OCI-LY7 (cell line): Measurements from ENCODE around the gene ACOT11. TPM values are rescaled to one million over a fixed set of nuclear protein-coding genes. Genes with fewer than 3 reads are reported as not detected.

Experiments used
- BruUV-seq: library from RNA; stranded (reverse); fragments of 400-500 nt; replicated peaks from 2 replicates; lab custom pipeline; 2021; lab: Mats Ljungman, UMichigan
- CTCF ChIA-PET: fragments of 300-600 bp; sonication (Branson Sonifier 250); formaldehyde crosslinking; loops from one replicate; lab custom pipeline; 2022; ENCODE audit warnings: antibody characterized with exemption; ENCODE audit not compliant: unreplicated experiment; lab: Charles Lee
- POLR2A ChIA-PET: fragments of 300-600 bp; sonication (Branson Sonifier 250); formaldehyde crosslinking; loops from one replicate; lab custom pipeline; 2022; ENCODE audit warnings: antibody characterized with exemption; lab: Charles Lee
- DNase-seq: peaks from one replicate; pipeline ENCODE4 v3.0.0-alpha.2; 2015; ENCODE audit warnings: low spot score
- H2AFZ ChIP-seq: fragments of 200-600 bp; sonication (generic), shearing (Covaris generic); 2 replicates; pipeline ENCODE4 v1.6.1; 2014; ENCODE audit warnings: mild to moderate bottlenecking, antibody characterized with exemption, low read length, moderate library complexity
- H3K27ac ChIP-seq: fragments of 200-600 bp; sonication (generic); 2 replicates; pipeline ENCODE4 v1.5.1; 2014; ENCODE audit warnings: mixed run types, low read depth, mild to moderate bottlenecking, moderate library complexity, low read length, inconsistent platforms; ENCODE audit not compliant: poor library complexity, severe bottlenecking
- H3K36me3 ChIP-seq: fragments of 200-600 bp; sonication (generic); 2 replicates; pipeline ENCODE4 v1.6.1; 2014; ENCODE audit warnings: mild to moderate bottlenecking, antibody characterized with exemption, low read length, moderate library complexity, mixed read lengths; ENCODE audit not compliant: insufficient read depth
- H3K4me1 ChIP-seq: fragments of 200-600 bp; sonication (generic); 2 replicates; pipeline ENCODE4 v1.5.1; 2014; ENCODE audit warnings: mild to moderate bottlenecking, low read length; ENCODE audit not compliant: insufficient read depth, poor library complexity, severe bottlenecking
- H3K4me2 ChIP-seq: fragments of 200-600 bp; sonication (generic); 2 replicates; pipeline ENCODE4 v1.6.1; 2014; ENCODE audit warnings: mild to moderate bottlenecking, low read length
- H3K4me3 ChIP-seq: fragments of 200-600 bp; sonication (generic); 2 replicates; pipeline ENCODE4 v1.5.1; 2014; ENCODE audit warnings: mild to moderate bottlenecking, low read depth, low read length; ENCODE audit not compliant: poor library complexity, severe bottlenecking
- H3K79me2 ChIP-seq: fragments of 200-600 bp; sonication (generic); 2 replicates; pipeline ENCODE4 v1.6.1; 2016; ENCODE audit warnings: low read depth, mild to moderate bottlenecking, low read length, moderate library complexity, mixed read lengths; ENCODE audit not compliant: insufficient read depth
- H3K9me2 ChIP-seq: fragments of 200-600 bp; sonication (generic); 2 replicates; pipeline ENCODE4 v1.6.1; 2016; ENCODE audit warnings: mild to moderate bottlenecking, low read length, mixed read lengths; ENCODE audit not compliant: insufficient read depth
- H3K9me3 ChIP-seq: fragments of 200-600 bp; sonication (generic); 2 replicates; pipeline ENCODE4 v1.6.1; 2014; ENCODE audit warnings: mild to moderate bottlenecking, mixed run types, low read length, mixed read lengths
- H4K20me1 ChIP-seq: fragments of 200-600 bp; sonication (generic); 2 replicates; pipeline ENCODE4 v1.6.1; 2014; ENCODE audit warnings: mild to moderate bottlenecking, antibody characterized with exemption, low read length, moderate library complexity, mixed read lengths; ENCODE audit not compliant: insufficient read depth
- EZH2phosphoT487 ChIP-seq: fragments of 200-600 bp; sonication (generic); IDR thresholded peaks from 2 replicates; pipeline ENCODE4 v1.6.1; 2018; ENCODE audit warnings: low read depth, borderline replicate concordance, mild to moderate bottlenecking, mixed run types, antibody characterized with exemption, low read length, moderate library complexity, mixed read lengths
- intact Hi-C: fragments of 100-400 bp; cut with micrococcal nuclease; formaldehyde crosslinking; loops from one replicate; pipeline ENCODE4 v1.10.0; 2022; ENCODE audit not compliant: unreplicated experiment
- total RNA-seq, 2 experiments: library from RNA; depleted of rRNA in 1 of 2; stranded (reverse); fragments of >200 nt in 1 of 2; shearing (Covaris generic) in 1 of 2; gene quantifications; 2 replicates each; pipeline ENCODE4 v1.2.3, GENCODE V29; 2014 to 2022
- TF ChIP-seq, protein P1 (sequence below): fragments of 200-600 bp; sonication (generic); conservative IDR thresholded peaks from 2 replicates; pipeline ENCODE4 v1.5.1; 2014; ENCODE audit warnings: mild to moderate bottlenecking, antibody characterized with exemption, low read length, moderate library complexity, mixed read lengths

The ACOT11 gene
- total RNA-seq, 2 experiments from 2014 or later = not detected

GRCh38 chr1:54652168-54652567, 104.1 kb downstream of the ACOT11 start:
- BruUV-seq = no TSS peak
- intact Hi-C loops = no loop called here
- POLR2A ChIA-PET = no interaction called here
- H2AFZ ChIP-seq = no peak overlapping the region
- no peak overlapping the region for H3K27ac ChIP-seq
- no peaks in the 10 kb centered on the region for H3K9me3 ChIP-seq
- no peaks in the 10 kb centered on the region for H3K4me1 ChIP-seq
- H3K79me2 ChIP-seq = no peaks in the 10 kb centered on the region
- H3K36me3 ChIP-seq = no peaks in the 10 kb centered on the region
- H3K4me2 ChIP-seq = no peak overlapping the region
- DNase-seq = no peak
- no peaks in the 10 kb centered on the region for H4K20me1 ChIP-seq
- CTCF ChIA-PET = no interaction called here
- no peaks in the 10 kb centered on the region for H3K9me2 ChIP-seq
- H3K4me3 ChIP-seq = no peak overlapping the region
- TF ChIP-seq EZH2phosphoT487 = no peak
- TF ChIP-seq, protein P1, sequence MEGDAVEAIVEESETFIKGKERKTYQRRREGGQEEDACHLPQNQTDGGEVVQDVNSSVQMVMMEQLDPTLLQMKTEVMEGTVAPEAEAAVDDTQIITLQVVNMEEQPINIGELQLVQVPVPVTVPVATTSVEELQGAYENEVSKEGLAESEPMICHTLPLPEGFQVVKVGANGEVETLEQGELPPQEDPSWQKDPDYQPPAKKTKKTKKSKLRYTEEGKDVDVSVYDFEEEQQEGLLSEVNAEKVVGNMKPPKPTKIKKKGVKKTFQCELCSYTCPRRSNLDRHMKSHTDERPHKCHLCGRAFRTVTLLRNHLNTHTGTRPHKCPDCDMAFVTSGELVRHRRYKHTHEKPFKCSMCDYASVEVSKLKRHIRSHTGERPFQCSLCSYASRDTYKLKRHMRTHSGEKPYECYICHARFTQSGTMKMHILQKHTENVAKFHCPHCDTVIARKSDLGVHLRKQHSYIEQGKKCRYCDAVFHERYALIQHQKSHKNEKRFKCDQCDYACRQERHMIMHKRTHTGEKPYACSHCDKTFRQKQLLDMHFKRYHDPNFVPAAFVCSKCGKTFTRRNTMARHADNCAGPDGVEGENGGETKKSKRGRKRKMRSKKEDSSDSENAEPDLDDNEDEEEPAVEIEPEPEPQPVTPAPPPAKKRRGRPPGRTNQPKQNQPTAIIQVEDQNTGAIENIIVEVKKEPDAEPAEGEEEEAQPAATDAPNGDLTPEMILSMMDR = no peak

DNA sequence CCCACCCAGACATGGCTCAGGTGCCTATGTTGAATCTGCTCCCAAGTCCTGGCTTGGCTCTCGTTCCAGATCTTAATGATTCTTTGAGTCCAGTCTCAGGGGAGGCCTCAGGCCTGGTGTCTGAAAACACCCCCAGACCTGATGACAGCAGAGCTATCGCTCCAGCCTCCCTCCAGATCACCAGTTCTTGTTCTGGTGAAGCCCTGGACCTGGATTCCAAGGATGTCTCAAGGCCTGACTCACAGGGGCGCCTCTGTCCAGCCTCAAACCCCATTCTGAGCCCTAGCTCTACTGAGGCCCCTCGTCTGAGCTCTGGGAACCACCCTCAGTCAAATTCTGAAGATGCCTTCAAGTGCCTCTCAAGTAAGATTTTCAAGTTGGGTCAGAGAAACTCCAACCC, 105.0 kb downstream of the ACOT11 start:
- DNase-seq = no peak
- Histone ChIP-seq H3K9me3 (peaks cover 1% of the 10 kb centered on the region; the same call in 1 of the 2 replicates), H3K27ac (no peak overlapping the region), H3K79me2 (no peaks in the 10 kb centered on the region), H3K4me1 (no peaks in the 10 kb centered on the region), H3K36me3 (no peaks in the 10 kb centered on the region), H2AFZ (no peak overlapping the region), H4K20me1 (no peaks in the 10 kb centered on the region), H3K4me3 (no peak overlapping the region), H3K9me2 (no peaks in the 10 kb centered on the region), H3K4me2 (no peak overlapping the region)
- intact Hi-C loops = no loop called here
- ChIA-PET CTCF (no interaction called here), POLR2A (interaction anchor here (0.6 kb wide), 1 partner anchor 11 kb away, joined by 3 read pairs; no protein-coding TSS in a partner anchor)
- no TSS peak for BruUV-seq
- TF ChIP-seq EZH2phosphoT487 = no peak
- TF ChIP-seq, protein P1 = no peak

GRCh38 chr1:54658164-54658913, 110.3 kb downstream of the ACOT11 start:
- no peak overlapping the region for H3K4me3 ChIP-seq
- intact Hi-C loops = no loop called here
- H3K4me2 ChIP-seq = no peak overlapping the region
- H3K9me3 ChIP-seq = peaks cover 8% of the 10 kb centered on the region
- H3K9me2 ChIP-seq = no peaks in the 10 kb centered on the region
- POLR2A ChIA-PET = no interaction called here
- TF ChIP-seq, protein P1 = no peak
- no peak for TF ChIP-seq EZH2phosphoT487
- DNase-seq = no peak
- no peak overlapping the region for H3K27ac ChIP-seq
- H4K20me1 ChIP-seq = no peaks in the 10 kb centered on the region
- no peaks in the 10 kb centered on the region for H3K79me2 ChIP-seq
- CTCF ChIA-PET = no interaction called here
- H3K4me1 ChIP-seq = no peaks in the 10 kb centered on the region
- no peak overlapping the region for H2AFZ ChIP-seq
- H3K36me3 ChIP-seq = no peaks in the 10 kb centered on the region
- no TSS peak for BruUV-seq
